Psoas muscle (tissue), 8 donors: ENCODE data around the gene C10orf71. TPM values are rescaled to one million over a fixed set of nuclear protein-coding genes. Genes with fewer than 3 reads are reported as not detected.
A peak's percentile ranks its signal among the peaks of the same experiment; 100 is the strongest.

Experiments used
- ATAC-seq, 4 donors: fragments of 200-7000 bp; cut with Tn5 transposase; one replicate each; pipeline ENCODE4 v1.9.1; 2020; ENCODE audit warnings: moderate library complexity in 3 of 4, mild to moderate bottlenecking in 2 of 4
- DNase-seq, 2 donors: peaks; one replicate each; pipeline ENCODE4 v3.0.0-alpha.2; 2020
- H3K27ac ChIP-seq: fragments of 200-600 bp; one replicate; pipeline ENCODE4 v1.8.0; 2022
- H3K27me3 ChIP-seq, 3 donors: fragments of 200-600 bp in 1 of 3; one replicate each; pipeline versions ENCODE4 v1.6.1 to v1.8.0; 2013 to 2022; ENCODE audit warnings: low read length in 2 of 3, mild to moderate bottlenecking in 2 of 3, moderate library complexity in 1 of 3; ENCODE audit not compliant: insufficient read depth in 3 of 3
- H3K36me3 ChIP-seq, 2 donors: fragments of 200-600 bp in 1 of 2; one replicate each; pipeline versions ENCODE4 v1.6.1 to v1.8.0; 2013 to 2022; ENCODE audit warnings: low read depth in 1 of 2, mild to moderate bottlenecking in 1 of 2, moderate library complexity in 1 of 2; ENCODE audit not compliant: insufficient read depth in 1 of 2
- H3K4me1 ChIP-seq: fragments of 200-600 bp; one replicate; pipeline ENCODE4 v1.8.0; 2022
- H3K4me3 ChIP-seq: fragments of 200-600 bp; one replicate; pipeline ENCODE4 v1.8.0; 2022; ENCODE audit warnings: mild to moderate bottlenecking
- H3K9me3 ChIP-seq: fragments of 200-600 bp; one replicate; pipeline ENCODE4 v1.8.0; 2022
- WGBS, 3 donors: extraction: QIAGEN DNeasy Blood & Tissue Kit; methylation state at CpG; one replicate each; pipeline versions ENCODE4 v1.1.6 to v1.1.7; 2013; 5-methylcytosine and 5-hydroxymethylcytosine counted together
- intact Hi-C, 2 donors: fragments of 100-400 bp; cut with DNase I; formaldehyde crosslinking; loops; one replicate each; pipeline versions ENCODE4 v1.11.0 to v1.14.2; 2022
- polyA plus RNA-seq, 3 donors: library from polyadenylated mRNA; stranded (reverse); fragments of 200-250 nt; gene quantifications; one replicate each; pipeline ENCODE4 v1.2.3, GENCODE V29; 2013
- total RNA-seq, 4 donors: library from RNA; stranded (reverse); fragmentation: NEBNext Ultra II Directional in 2 of 4; extraction: Animal tissue kit (Norgen Biotek cat#: 25700) in 2 of 4; gene quantifications; one replicate each; pipeline versions ENCODE4 v1.2.1 to v1.2.4, GENCODE V29; 2021 to 2023
- TF ChIP-seq, protein P1 (sequence below): fragments of 200-600 bp; IDR thresholded peaks from one replicate; pipeline ENCODE4 v1.8.0; 2022; ENCODE audit warnings: antibody characterized with exemption
- donor health status: healthy with polysubstance abuse.
- donor health status: DM: no; HTN: no; CAD: no; lungs with moderate emphysema.
- donor health status: Bipolar disorder and iron deficiency.
- donor health status: healthy.
- donor health status: DM: yes; HTN: yes; CAD: no.
- donor health status: DM: no; HTN: no; CAD: no.
- donor health status: DM: no; HTN: no; CAD: no.
- donor health status: DM: yes; HTN: yes; CAD: no.

C10orf71 gene
- total and polyA plus RNA-seq, 7 donors, result 4.2 to 356 (median 83.8) TPM

DNA sequence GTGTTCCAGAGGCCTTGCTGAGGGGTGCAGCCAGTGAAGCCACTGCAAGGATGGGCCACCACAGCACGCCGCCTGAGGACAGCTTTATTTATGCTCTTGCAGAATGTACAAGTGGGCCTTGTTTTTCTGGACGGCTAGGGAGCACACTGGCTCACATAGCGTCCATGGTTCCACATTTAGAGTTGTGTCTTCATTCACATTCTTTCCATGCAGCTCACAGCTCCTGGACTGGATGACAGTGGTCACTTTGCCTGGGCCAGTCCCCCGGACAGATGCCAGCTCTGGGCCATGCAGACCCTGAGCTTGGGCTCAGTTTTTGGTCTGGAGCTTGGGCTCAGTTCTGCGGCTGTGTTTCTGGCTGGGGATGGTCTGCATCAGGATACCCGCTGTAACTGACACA lies 2.6 kb upstream of the C10orf71 start:
- peak overlapping the region; percentile 99 for H3K27ac ChIP-seq
- peak overlapping the region; percentile 80 for H3K4me3 ChIP-seq
- ATAC-seq (peak; percentile 57 to 75 (median 66)), DNase-seq (peak; percentile 40 to 83)
- peaks cover 47% of the 10 kb centered on the region for H3K4me1 ChIP-seq
- TF ChIP-seq, protein P1, sequence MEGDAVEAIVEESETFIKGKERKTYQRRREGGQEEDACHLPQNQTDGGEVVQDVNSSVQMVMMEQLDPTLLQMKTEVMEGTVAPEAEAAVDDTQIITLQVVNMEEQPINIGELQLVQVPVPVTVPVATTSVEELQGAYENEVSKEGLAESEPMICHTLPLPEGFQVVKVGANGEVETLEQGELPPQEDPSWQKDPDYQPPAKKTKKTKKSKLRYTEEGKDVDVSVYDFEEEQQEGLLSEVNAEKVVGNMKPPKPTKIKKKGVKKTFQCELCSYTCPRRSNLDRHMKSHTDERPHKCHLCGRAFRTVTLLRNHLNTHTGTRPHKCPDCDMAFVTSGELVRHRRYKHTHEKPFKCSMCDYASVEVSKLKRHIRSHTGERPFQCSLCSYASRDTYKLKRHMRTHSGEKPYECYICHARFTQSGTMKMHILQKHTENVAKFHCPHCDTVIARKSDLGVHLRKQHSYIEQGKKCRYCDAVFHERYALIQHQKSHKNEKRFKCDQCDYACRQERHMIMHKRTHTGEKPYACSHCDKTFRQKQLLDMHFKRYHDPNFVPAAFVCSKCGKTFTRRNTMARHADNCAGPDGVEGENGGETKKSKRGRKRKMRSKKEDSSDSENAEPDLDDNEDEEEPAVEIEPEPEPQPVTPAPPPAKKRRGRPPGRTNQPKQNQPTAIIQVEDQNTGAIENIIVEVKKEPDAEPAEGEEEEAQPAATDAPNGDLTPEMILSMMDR, result no peak
- WGBS, 3 donors, result 25 to 43% (median 34%) methylated on average over 7 of the region's 7 CpGs
- intact Hi-C loops, result no loop called here
- no peaks in the 10 kb centered on the region for H3K27me3 ChIP-seq
- no peaks in the 10 kb centered on the region for H3K36me3 ChIP-seq
- no peaks in the 10 kb centered on the region for H3K9me3 ChIP-seq

DNA sequence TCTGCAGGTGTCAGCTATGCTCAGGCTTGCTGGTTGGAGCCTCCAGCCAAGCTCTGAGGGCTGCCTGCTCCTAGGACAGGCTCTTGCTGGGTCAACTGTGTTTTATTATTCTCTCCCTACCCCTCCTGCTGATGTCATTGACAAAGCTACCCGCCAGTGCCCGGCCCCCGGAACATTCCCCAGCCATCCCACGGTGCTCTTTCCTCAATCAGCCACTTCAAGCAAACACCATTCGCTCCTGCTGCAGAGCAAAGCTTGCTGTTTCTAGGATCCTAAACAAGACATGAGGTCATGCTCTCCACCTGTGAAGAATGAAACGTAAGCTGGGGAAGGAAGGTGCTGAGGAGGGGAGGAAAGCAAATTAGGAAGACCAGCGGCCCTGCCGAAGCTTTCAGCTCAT lies 2.1 kb upstream of the C10orf71 start:
- Histone ChIP-seq H3K9me3 (no peaks in the 10 kb centered on the region), H3K36me3 (no peaks in the 10 kb centered on the region), H3K4me1 (peaks cover 47% of the 10 kb centered on the region), H3K27me3 (no peaks in the 10 kb centered on the region), H3K27ac (peak overlapping the region; percentile 99), H3K4me3 (peak overlapping the region; percentile 80)
- ATAC-seq, result peak in 3 of 4 donors; percentile 7 to 24 (median 23)
- DNase-seq, result no peak
- TF ChIP-seq, protein P1, result no peak
- intact Hi-C loops, result no loop called here
- 27 to 34% (median 33%) methylated on average over 8 of the region's 8 CpGs for WGBS, 3 donors

DNA sequence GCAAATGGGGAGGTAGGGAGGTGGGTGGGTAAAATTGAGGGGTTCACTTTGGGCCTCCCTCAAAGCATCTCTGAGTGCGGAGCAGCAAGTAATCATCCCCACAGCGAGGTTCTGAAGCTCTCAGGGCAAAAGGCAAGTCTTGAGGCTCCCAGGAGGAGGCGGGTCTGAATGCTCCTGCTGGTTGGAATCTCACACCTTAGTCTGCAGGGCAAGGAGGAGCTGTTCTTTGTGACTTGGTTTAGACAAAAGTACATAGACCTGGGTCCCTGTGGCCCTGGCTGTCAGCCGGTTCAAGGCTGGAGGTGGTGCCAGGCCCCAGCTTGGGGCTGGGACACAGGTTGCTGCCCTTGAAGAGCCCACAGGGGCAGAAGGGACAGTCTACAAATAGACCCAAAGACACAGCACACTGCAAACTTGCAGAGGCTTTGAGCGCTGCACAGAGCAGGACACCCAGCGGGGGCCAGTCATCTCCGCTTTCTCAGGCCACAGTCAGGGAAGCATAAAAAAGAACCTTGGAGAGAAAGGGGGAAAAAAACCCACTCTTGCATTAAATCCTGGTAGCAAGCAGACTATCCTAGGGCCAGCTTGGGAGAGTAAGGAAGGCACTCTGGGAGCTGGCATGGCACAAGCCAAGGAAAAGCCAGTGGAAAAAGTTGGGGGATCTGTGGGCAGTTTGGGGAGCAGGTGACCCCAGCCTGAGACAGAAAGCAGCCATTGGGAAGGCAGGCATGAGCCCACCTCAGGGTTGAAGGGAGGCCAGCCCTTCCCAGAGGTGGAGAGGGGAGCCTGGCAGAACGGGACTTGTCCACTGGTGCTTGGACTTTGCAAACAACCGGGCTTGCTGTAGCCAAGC lies 926 bp upstream of the C10orf71 start:
- peak overlapping the region; percentile 80 for H3K4me3 ChIP-seq
- intact Hi-C loops, result no loop called here
- H3K4me1 ChIP-seq, result peaks cover 59% of the 10 kb centered on the region
- ATAC-seq (peak; percentile 1 to 31 (median 24)), DNase-seq (peak in 1 of 2 donors; percentile 68)
- peak overlapping the region; percentile 99 for H3K27ac ChIP-seq
- H3K27me3 ChIP-seq, result no peaks in the 10 kb centered on the region
- H3K9me3 ChIP-seq, result no peaks in the 10 kb centered on the region
- TF ChIP-seq, protein P1, result no peak
- H3K36me3 ChIP-seq, result peaks cover 0 to 2% of the 10 kb centered on the region in 2 donors
- WGBS, 3 donors, result 33 to 39% (median 36%) methylated on average over 9 of the region's 9 CpGs

- DNase-seq (peak; percentile 73 to 91), ATAC-seq (peak; percentile 70 to 77 (median 74))
- peaks cover 65% of the 10 kb centered on the region for H3K4me1 ChIP-seq
- H3K27me3 ChIP-seq, result no peaks in the 10 kb centered on the region
- H3K4me3 ChIP-seq, result peak overlapping the region; percentile 80
- 8 to 20% (median 14%) methylated on average over 11 of the region's 11 CpGs for WGBS, 3 donors
- peak overlapping the region; percentile 99 for H3K27ac ChIP-seq
- H3K36me3 ChIP-seq, result peaks cover 0 to 6% of the 10 kb centered on the region in 2 donors
- intact Hi-C loops, result no loop called here
- H3K9me3 ChIP-seq, result no peaks in the 10 kb centered on the region
- TF ChIP-seq, protein P1, result no peak
Measured at GRCh38 chr10:49298671-49298982, 343 bp upstream of the C10orf71 start.
